AG08395 (cell line): ENCODE data around the gene SIX3.

ENCODE experiments used
- DNase-seq: peaks from one replicate; pipeline ENCODE4 v3.0.0; 2012; ENCODE audit warnings: mixed read lengths, low spot score

The SIX3 gene

GRCh38 chr2:44931198-44931780, 10.2 kb upstream of the SIX3 start:
- DNase-seq, result no peak

- DNase-seq, result no peak
Observed at GRCh38 chr2:44932079-44932478, 9.4 kb upstream of the SIX3 start.

DNA sequence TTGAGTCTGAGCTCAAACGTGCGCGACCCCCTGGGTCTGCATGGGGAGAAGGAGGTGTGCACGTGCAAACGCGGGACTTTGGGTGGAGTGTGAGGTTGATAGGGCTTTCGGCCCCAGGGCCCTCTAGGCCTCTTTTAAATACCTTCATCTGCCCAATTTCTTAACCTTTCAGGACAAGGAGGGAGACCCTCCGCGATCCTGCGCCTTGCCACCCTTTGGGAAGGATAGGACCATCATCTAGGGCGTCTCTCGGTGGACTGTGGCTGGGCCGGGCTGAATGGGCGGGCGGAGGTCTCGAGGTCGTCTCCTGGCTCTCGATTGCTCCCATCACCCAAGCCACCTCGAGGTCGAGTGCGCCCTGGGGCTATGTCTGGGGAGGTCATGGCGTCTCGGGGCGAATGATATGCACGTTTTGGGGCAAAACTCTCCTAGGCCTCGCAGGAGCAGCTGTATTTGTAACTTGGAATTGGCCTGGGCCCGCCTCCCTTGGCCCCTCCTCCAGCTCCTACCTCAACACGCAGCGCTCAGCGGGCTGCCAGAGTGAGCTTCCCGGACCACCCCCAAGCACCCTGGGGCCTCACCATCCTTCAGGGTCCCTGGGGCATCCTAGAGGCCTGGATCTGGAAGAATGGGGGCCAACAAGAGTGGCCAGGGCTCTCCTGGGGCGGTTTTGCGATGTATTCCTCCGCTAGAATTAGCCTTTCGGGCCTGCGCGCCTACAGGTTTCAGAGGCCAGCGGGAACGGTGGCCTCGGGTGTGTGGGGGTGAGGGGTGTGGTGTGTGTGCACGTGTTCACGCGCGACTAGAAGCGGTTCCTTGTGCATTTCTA, 8.7 kb upstream of the SIX3 start:
- no peak for DNase-seq

- DNase-seq, result no peak
Observed at GRCh38 chr2:44933434-44933951, 8.0 kb upstream of the SIX3 start.

DNA sequence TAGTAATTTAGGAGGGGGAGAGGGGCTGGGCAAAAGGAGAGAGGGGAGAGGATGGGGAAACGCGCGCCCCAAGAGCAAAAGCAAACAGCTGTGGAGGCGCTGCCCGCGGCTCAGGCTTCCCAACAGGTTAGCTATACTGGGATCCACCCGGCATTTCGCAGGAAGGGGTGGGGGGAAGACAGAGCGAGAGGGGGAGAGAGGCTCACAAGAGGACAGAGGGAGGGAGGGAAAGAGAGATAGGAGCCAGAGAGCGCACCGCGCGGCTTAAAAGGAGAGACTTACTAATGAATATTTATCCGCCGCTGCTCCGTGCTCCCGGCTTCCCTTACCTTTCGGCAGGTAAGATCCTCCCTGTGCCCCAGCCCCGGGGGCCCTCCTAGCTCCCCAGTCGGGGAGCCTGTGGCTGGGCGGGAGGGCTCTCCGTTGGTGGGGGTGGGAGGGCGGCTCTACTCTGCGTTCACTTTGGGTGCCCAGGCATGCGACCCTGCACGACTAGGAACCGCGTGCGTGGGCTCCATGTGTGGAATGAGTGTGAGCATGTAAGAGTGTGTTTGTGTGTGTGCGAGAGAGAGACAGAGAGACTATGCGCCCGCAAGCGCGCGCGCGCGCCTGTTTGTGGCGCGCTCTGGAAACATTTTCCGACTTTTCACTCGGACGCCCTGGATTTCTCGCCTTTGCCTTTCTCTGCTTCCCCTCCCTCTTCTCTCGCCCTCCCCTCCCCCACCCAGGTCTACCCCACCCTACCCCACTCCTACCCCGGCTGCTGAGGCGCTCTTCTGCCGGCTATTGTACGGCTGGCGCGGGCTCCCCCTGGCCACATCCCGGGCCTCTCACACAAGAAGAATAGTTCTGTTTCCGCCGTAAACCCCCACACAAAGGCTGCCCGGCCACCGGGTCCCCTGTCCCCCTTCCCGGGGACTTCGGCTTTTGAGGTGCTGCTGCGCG, 7.2 kb upstream of the SIX3 start:
- no peak for DNase-seq

DNA sequence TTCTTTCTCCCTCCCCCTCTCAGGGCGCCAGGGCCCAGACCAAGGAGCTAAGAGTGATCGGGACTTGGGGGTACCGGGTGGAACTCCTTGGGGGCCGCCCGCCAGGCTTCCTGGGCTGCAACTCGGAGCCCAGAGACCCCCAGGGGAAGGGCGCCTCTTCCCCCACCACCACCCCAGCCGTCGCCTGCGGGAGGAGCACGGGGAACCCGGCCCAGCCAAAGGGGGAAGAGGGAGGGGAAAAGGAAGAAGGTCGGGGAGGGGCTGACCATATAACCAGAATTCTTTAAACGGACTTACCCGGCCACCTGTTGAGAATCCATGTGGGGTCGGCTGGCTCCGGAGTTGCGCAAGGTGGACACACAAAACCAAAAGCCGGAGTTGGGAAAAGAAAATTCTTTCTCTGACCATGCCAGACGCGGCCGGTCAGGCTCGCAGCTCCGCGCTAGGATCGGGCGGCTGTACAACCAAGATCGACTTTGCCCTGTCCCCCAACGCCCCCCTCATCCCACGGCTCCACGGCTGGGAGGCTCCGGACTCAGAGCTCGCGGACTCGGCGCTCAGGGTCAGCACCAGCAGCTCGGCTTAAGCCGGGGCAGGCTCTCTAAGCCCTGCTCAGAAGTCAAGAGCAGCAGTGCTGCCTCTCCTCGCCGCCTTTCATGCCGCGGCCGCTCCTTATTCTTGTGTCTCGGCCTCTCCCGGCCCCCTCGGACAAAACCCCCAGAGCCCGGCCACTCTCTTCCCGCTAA, 6.3 kb upstream of the SIX3 start:
- DNase-seq, result no peak

- no peak for DNase-seq
Observed at GRCh38 chr2:44935729-44936098, 5.8 kb upstream of the SIX3 start.

DNA sequence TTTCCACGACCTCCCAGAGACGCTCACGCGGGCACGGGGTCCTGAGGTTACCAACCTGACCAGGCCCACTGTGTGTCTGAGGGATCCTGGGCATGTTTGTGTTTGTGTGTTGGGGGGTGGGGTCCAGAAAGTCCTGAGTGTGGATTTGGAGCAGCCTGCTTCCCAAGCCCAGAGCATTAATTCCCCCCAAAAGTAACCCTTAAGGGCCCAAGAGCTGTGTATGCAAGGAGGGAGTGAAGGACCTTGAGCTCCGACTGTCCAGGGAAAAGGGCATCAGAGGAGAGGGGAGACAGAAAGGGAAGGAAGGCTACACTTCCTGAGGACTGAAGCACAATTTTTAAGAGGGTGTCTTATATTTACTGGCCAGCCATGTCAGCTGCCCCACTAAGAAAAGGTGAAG, 5.2 kb upstream of the SIX3 start:
- no peak for DNase-seq

GRCh38 chr2:44936715-44937687, 4.5 kb upstream of the SIX3 start:
- DNase-seq, result no peak

DNA sequence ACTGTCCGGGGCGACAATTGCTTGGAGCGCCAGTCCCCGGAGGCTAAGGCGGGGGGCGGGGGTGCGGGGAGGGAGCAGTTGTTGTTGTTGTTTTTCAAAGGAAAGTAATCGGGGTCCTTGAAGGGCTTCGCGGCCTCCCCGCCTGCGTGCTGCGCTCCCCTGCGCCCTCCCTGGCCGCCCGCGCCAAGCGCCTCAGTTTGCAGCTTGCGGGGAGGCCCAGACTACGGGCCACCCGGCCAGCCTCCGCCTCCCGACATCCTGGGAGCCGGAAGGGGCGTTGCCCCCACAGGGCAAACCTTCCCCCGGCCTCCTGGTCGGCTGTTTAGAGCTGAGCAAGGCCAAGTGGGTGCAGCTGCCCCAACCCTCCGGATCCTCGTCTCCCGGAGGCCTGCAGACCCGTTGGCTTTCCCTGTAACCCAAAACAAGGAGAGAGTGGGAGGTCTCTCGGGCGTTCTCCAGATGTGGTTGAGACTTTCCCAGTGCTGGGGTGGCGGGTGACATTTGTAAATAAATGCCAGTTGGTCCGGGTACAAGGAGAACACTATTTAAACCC, 3.7 kb upstream of the SIX3 start:
- DNase-seq, result no peak

DNA sequence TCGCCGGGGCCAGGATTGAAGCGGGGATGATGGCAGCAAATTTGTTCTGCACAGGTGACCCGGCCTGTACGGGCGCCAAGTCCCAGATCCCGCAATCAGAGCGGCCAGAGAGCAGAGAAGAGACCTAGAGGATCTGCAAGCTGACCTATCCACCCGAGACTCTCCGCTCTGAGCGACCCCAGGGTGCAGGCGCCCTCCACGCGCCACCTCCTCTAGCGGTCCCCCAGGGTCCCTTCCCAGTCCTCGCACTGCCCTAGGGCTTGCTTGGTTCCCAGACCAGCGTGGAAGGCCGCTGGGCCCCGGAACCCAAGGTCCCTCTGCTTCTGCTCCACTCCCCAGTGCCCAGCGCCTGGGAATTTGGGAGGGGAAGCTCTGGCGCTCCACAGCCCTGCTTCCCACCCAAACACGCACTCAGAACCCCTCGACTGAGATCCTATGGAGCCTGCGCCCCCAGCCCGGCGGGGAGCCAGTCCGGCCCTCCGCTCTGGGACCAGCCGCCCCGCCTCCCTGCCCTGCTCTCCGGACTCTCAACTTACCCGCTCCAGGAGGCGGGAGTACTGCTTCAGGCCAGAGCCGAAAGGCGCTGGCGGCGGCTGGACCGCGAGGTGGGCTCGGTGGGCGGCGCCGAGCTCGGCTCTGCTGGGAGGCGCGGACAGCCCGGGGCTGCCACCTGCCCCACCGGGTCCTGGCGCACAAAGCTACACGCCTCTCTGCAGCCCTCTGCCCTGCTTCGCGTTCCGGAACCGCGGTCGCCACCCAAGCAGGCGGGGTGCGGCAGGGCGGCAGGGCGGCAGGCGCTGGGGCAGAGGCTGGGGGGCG, 3.0 kb upstream of the SIX3 start:
- no peak for DNase-seq

DNA sequence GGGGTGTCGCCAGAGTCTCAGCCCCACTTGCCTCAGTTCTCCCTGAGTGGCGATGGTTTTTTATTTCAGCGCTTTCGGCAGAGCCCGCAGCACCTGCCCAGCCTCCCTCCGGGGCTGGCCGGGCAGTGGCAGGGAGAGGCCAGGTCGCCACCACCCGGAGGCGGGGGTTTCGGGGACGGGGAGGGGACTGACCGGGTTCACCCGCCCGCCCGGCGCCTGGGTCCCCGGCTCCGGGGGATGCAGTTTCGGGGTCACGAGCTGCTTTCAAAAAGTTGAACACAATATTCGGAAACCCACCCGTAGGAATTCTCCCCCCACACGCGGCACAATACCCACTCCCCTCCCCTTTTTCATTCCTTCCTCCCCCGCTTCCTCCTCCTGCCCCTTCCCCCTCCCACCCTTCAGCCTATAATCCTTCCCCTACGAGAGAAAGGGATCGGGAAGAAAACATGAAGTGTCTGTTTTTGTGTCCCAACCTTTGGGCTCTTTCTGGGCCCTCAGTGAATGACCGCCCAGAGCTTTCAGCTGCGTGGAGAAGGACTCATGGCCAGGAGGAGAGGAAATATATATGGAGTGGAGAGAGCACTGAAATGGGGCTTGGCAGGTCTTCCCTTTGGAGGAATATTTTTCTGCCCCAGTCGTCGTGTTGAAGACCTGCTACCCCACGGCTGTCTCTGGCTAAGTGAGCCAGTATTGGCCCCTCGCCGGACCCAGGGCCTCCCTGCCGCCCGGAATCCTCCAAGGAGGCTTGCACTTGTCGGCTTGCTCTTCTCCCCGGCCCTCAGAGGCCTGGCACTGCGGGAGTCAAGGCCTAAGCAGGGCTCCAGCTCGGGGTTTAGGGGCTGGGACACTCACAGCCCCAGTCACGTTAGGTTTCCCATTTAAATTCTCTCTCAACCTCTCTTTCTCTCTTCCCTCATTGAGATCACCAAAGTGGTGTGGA, 2.1 kb upstream of the SIX3 start:
- DNase-seq, result no peak

DNA sequence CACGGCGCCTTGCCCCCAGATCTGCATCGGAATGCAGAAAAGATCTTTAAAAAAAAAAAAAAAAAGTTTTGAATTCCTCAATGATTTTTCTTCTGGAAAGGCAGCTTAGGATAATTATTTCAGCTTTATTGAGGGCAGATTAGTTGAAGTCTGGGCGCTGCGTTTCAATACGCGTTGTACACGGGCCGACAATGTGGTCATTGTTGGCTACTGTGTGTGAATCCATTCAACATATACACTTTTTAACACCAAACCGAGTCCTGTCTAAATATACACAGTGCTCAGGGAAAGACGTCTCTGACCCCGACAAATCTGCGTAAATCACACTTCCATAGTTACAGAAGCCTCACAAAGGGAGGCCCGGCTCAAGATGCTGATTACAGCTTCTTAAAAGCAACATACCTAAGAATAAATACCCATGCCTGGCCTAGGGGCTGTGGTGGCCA, 1.4 kb upstream of the SIX3 start:
- no peak for DNase-seq

GRCh38 chr2:44940732-44941464, 604 bp upstream of the SIX3 start:
- no peak for DNase-seq

GRCh38 chr2:44942304-44943030, 965 bp downstream of the SIX3 start:
- no peak for DNase-seq

DNA sequence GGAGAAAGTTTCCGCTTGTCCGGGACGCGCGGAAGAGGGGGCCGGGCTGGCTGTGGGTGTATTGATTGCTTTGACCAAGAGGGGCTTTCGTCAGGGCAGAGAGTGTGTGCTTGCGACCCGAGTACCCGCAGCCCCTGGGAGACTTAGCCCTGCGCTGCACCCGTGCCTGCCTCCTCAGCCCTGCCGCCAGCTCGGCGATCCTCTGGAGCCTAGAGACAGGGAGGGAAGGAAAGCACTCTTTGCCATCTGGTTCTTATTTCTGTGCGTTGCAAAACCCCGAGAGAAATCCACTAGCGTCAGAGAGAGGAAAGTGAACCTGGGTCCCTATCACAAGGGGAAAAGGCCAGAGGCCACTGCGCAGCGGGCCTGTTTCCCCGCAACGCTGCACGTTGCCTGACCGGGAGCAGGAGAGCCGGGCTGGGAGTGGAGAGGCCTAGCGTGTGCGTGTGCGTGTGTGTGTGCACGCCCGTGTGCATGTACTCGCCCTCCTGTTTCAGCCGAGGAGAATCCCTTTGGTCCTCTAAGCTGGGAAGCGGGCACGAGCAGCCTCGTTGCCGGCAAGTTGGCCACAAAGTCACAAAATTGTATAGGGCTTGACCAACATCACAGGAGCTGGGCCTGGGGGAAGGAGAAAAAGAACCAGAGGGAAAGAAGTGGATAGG, 1.7 kb downstream of the SIX3 start:
- peak; percentile 41 for DNase-seq
